ENCODE results near the gene KLRG1.

- no peak for TF ChIP-seq CTCF (IDR thresholded peaks at IDR 0.05)
- TF ChIP-seq POLR2A (IDR thresholded peaks at IDR 0.05), result no peak
- TF ChIP-seq POLR2AphosphoS5 (IDR thresholded peaks at IDR 0.05; ENCODE audit: insufficient read depth in 1 of 2, low read depth in 1 of 2), result no peak
Observed at GRCh38 chr12:9001233-9001632, 11.9 kb downstream of the KLRG1 start.
